K562 (cell line): ENCODE data around the gene SNRNP200. TPM values are rescaled to one million over a fixed set of nuclear protein-coding genes. Genes with fewer than 3 reads are reported as not detected.

Source experiments
- ATAC-seq: fragments of 200-7000 bp; cut with Tn5 transposase; 3 replicates; pipeline ENCODE4 v1.9.1; 2020; ENCODE audit warnings: moderate library complexity
- BruUV-seq: library from RNA; stranded (reverse); fragments of 400-500 nt; replicated peaks from 2 replicates; lab custom pipeline; 2021; lab: Mats Ljungman, UMichigan
- CTCF ChIA-PET: fragments of 300-600 bp; formaldehyde crosslinking; extraction: SDS; loops from one replicate; lab custom pipeline; 2021; ENCODE audit warnings: low intra/inter-chr PET ratio; lab: Yijun Ruan, JAX
- POLR2A ChIA-PET: fragments of 300-600, 350-650 bp; sonication (Branson Sonifier 250); formaldehyde crosslinking; extraction: SDS; loops from one replicate; lab custom pipeline; 2021; ENCODE audit warnings: antibody characterized with exemption, inconsistent platforms; lab: Yijun Ruan, JAX
- DNase-seq, 4 experiments: peaks; one replicate each; pipeline versions ENCODE4 v3.0.0 to v3.0.0-alpha.2; 2011 to 2018; ENCODE audit warnings: low spot score in 3 of 4, mixed read lengths in 3 of 4; ENCODE audit errors: extremely low read depth in 1 of 4
- FAIRE-seq: peaks from 2 replicates; lab custom pipeline; 2011; peaks lifted over from hg19 to GRCh38; lab: Jason Lieb, UNC
- H2AFZ ChIP-seq: 2 replicates; pipeline ENCODE4 v1.6.0; 2011; ENCODE audit warnings: low read depth, low read length, control low read depth, inconsistent platforms
- H3K27ac ChIP-seq: fragments of 200-600 bp; 3 replicates; pipeline ENCODE4 v1.8.0; 2011; ENCODE audit warnings: low read depth, mild to moderate bottlenecking, control low read depth, inconsistent platforms, low read length, moderate library complexity, mixed read lengths; ENCODE audit errors: extremely low read depth
- H3K27me3 ChIP-seq, 2 experiments: fragments of 300-600 bp in 1 of 2; 2 replicates in 1 of 2; 3 replicates in 1 of 2; pipeline versions ENCODE4 v1.6.0 to v1.8.0; 2011; ENCODE audit warnings: inconsistent platforms in 2 of 2, low read length in 2 of 2, mild to moderate bottlenecking in 1 of 2, mixed read lengths in 1 of 2, moderate library complexity in 1 of 2; ENCODE audit not compliant: control insufficient read depth in 2 of 2, insufficient read depth in 2 of 2
- H3K36me3 ChIP-seq: fragments of 300-600 bp; 3 replicates; pipeline ENCODE4 v1.8.0; 2011; ENCODE audit warnings: mild to moderate bottlenecking, low read length, inconsistent platforms; ENCODE audit not compliant: control insufficient read depth, insufficient read depth
- H3K4me1 ChIP-seq, 2 experiments: fragments of 200-600 bp in 1 of 2; replicated peaks in 1 of 2; 2 replicates in 1 of 2; 3 replicates in 1 of 2; pipeline versions ENCODE4 v1.5.1 to v1.8.0; 2011; ENCODE audit warnings: inconsistent platforms in 2 of 2, low read length in 2 of 2, mild to moderate bottlenecking in 1 of 2, mixed read lengths in 1 of 2, moderate library complexity in 1 of 2; ENCODE audit not compliant: control insufficient read depth in 2 of 2, insufficient read depth in 2 of 2
- H3K4me2 ChIP-seq: 2 replicates; pipeline ENCODE4 v1.6.1; 2011; ENCODE audit warnings: low read length, control low read depth, inconsistent platforms, mixed read lengths; ENCODE audit not compliant: insufficient read depth
- H3K4me3 ChIP-seq: fragments of 200-600 bp; sonication (generic), shearing (Covaris generic); 2 replicates; pipeline ENCODE4 v1.5.1; 2016; ENCODE audit warnings: control low read depth, inconsistent platforms
- H3K79me2 ChIP-seq: fragments of 200-600 bp; 3 replicates; pipeline ENCODE4 v1.8.0; 2011; ENCODE audit warnings: low read length, inconsistent platforms; ENCODE audit not compliant: control insufficient read depth, insufficient read depth
- H3K9ac ChIP-seq, 2 experiments: 2 replicates each; pipeline versions ENCODE4 v1.6.0 to v1.6.1; 2011; ENCODE audit warnings: low read depth in 2 of 2, low read length in 2 of 2, control low read depth in 1 of 2, inconsistent platforms in 1 of 2, mild to moderate bottlenecking in 1 of 2, mixed read lengths in 1 of 2; ENCODE audit not compliant: insufficient read depth in 1 of 2
- H3K9me1 ChIP-seq: one replicate; pipeline ENCODE4 v1.6.0; 2011; ENCODE audit warnings: inconsistent platforms, mild to moderate bottlenecking, low read length, moderate library complexity; ENCODE audit not compliant: control insufficient read depth, insufficient read depth
- H3K9me3 ChIP-seq: replicated peaks from 2 replicates; pipeline ENCODE4 v1.5.1; 2011; ENCODE audit warnings: low read depth, low read length, inconsistent platforms; ENCODE audit not compliant: control insufficient read depth, insufficient read depth
- H4K20me1 ChIP-seq: replicated peaks from 2 replicates; pipeline ENCODE4 v1.6.1; 2011; ENCODE audit warnings: low read length, inconsistent platforms, mixed read lengths; ENCODE audit not compliant: control insufficient read depth, insufficient read depth
- ETV1 ChIP-seq: fragments of 450-650 bp; conservative IDR thresholded peaks from 2 replicates; pipeline ENCODE4 v1.6.1; 2016; ENCODE audit warnings: missing genetic modification characterization, control low read depth, low read depth, missing compliant biosample characterization
- GABPA ChIP-seq: fragments of 200-800 bp; sonication (Bioruptor generic); conservative IDR thresholded peaks from 2 replicates; pipeline ENCODE4 v1.6.1; 2016; ENCODE audit warnings: low read depth, missing genetic modification characterization, missing compliant biosample characterization
- GTF2B ChIP-seq: IDR thresholded peaks from 2 replicates; pipeline ENCODE4 v1.6.1; 2011; ENCODE audit not compliant: insufficient read length; ENCODE audit errors: extremely low read depth
- KDM5B ChIP-seq: fragments of 200-600 bp; sonication (generic); IDR thresholded peaks from 2 replicates; pipeline ENCODE4 v1.6.1; 2012; ENCODE audit warnings: low read depth, mild to moderate bottlenecking, moderate library complexity, low read length, control low read depth, inconsistent platforms; ENCODE audit not compliant: insufficient replicate concordance
- LEF1 ChIP-seq: fragments of 450-650 bp; IDR thresholded peaks from 2 replicates; pipeline ENCODE4 v1.6.1; 2016; ENCODE audit warnings: mild to moderate bottlenecking
- PCBP2 ChIP-seq: fragments of 200-400 bp; formaldehyde crosslinking; IDR thresholded peaks from 2 replicates; pipeline ENCODE4 v1.6.1; 2018; ENCODE audit warnings: low read length, low read depth, mild to moderate bottlenecking, moderate library complexity; ENCODE audit not compliant: poor library complexity, severe bottlenecking
- POLR2AphosphoS2 ChIP-seq: IDR thresholded peaks from 2 replicates; pipeline ENCODE4 v1.6.1; 2012; ENCODE audit warnings: low read length, improper control_type of control experiment
- PTRF ChIP-seq: fragments of 450-650 bp; IDR thresholded peaks from 2 replicates; pipeline ENCODE4 v1.6.1; 2016; ENCODE audit warnings: mild to moderate bottlenecking, missing genetic modification characterization, missing compliant biosample characterization
- STAT5A ChIP-seq: IDR thresholded peaks from 2 replicates; pipeline ENCODE4 v1.6.1; 2012; ENCODE audit warnings: low read length, inconsistent platforms, borderline replicate concordance
- TOE1 ChIP-seq, 2 experiments: fragments of 450-650 bp in 1 of 2; sonication (generic) in 1 of 2; formaldehyde crosslinking in 1 of 2; IDR thresholded peaks; 2 replicates each; pipeline versions ENCODE4 v1.7.1 to v1.8.0; 2016 to 2022; ENCODE audit warnings: borderline replicate concordance in 2 of 2, mild to moderate bottlenecking in 2 of 2, antibody characterized with exemption in 1 of 2, inconsistent platforms in 1 of 2, low read depth in 1 of 2, missing genetic modification reagents in 1 of 2, moderate library complexity in 1 of 2
- TRIM24 ChIP-seq, 2 experiments: fragments of 450-650 bp; IDR thresholded peaks; 2 replicates each; pipeline ENCODE4 v1.6.1; 2016
- UBTF ChIP-seq, 2 experiments: IDR thresholded peaks; 2 replicates each; pipeline ENCODE4 v1.6.1; 2012; ENCODE audit warnings: improper control_type of control experiment in 2 of 2, low read depth in 2 of 2, low read length in 2 of 2, borderline replicate concordance in 1 of 2
- YY1 ChIP-seq, 3 experiments: IDR thresholded peaks; 2 replicates each; pipeline ENCODE4 v1.6.1; 2011; ENCODE audit warnings: low read length in 2 of 3, mild to moderate bottlenecking in 2 of 3, moderate library complexity in 2 of 3, borderline replicate concordance in 1 of 3, control low read depth in 1 of 3, low read depth in 1 of 3; ENCODE audit not compliant: insufficient read depth in 3 of 3, insufficient replicate concordance in 2 of 3, control insufficient read depth in 1 of 3, insufficient read length in 1 of 3; ENCODE audit errors: extremely low read depth in 1 of 3
- ZNF232 ChIP-seq: sonication (generic); formaldehyde crosslinking; IDR thresholded peaks from 2 replicates; pipeline ENCODE4 v1.8.0; 2022; ENCODE audit warnings: mild to moderate bottlenecking, missing genetic modification reagents
- ZNF347 ChIP-seq: fragments of 450-650 bp; formaldehyde crosslinking; IDR thresholded peaks from 2 replicates; pipeline ENCODE4 v1.4.0; 2020; ENCODE audit warnings: low read depth, mild to moderate bottlenecking, moderate library complexity
- WGBS: fragments of 100-300 bp; shearing (Covaris generic); methylation state at CpG from one replicate; pipeline ENCODE4 v1.1.6; 2016; ENCODE audit warnings: low coverage, mixed read lengths; ENCODE audit not compliant: insufficient coverage; ENCODE audit errors: missing lambda C conversion rate; 5-methylcytosine and 5-hydroxymethylcytosine counted together
- in situ Hi-C: fragments of 300-500 bp; cut with MboI; formaldehyde crosslinking; loops from 4 replicates; pipeline ENCODE4 v1.15.0; 2018; ENCODE audit warnings: inconsistent platforms, mixed read lengths
- intact Hi-C: fragments of 100-400 bp; cut with micrococcal nuclease; formaldehyde crosslinking; loops from 2 replicates; pipeline ENCODE4 v1.14.2; 2022
- polyA plus RNA-seq, 8 experiments: library from polyadenylated mRNA; depleted of rRNA in 4 of 8; stranded (reverse) in 5 of 8; unstranded in 3 of 8; fragments of >200 nt; fragmentation: Nextera tagmentation in 2 of 8; fragmentation: Illumina TruSeq in 1 of 8; extraction: Ambion mirVana in 2 of 8; extraction: Trizol in 1 of 8; gene quantifications; 2 replicates each; pipeline versions ENCODE4 v1.2.1 to v1.2.3, GENCODE V29; 2011 to 2014; ENCODE audit warnings: inconsistent platforms in 1 of 8, missing spikeins in 1 of 8
- total RNA-seq, 7 experiments: library from RNA; depleted of rRNA in 6 of 7; stranded (reverse); fragments of >200 nt in 6 of 7; fragmentation: Illumina TruSeq in 2 of 7; extraction: Trizol in 2 of 7; gene quantifications; 2 replicates each; pipeline versions ENCODE4 v1.2.1 to v1.2.3, GENCODE V29; 2011 to 2021; ENCODE audit warnings: low replicate concordance in 1 of 7

SNRNP200 gene
- total and polyA plus RNA-seq, 9 of the 15 experiments (the other 6 are each of a cell fraction or from before 2014, with no cell fraction given) = 76.1 to 231 (median 155) TPM

- Histone ChIP-seq H3K4me3 (no peak overlapping the region), H3K9me1 (no peaks in the 10 kb centered on the region), H3K27ac (no peak overlapping the region; the same call in 2 of the 3 replicates), H4K20me1 (peaks cover 3% of the 10 kb centered on the region; the same call in 1 of the 2 replicates), H3K27me3 (no peaks in the 10 kb centered on the region), H3K4me2 (no peak overlapping the region), H3K36me3 (peaks cover 87% of the 10 kb centered on the region), H3K9ac (no peak overlapping the region), H3K4me1 (no peaks in the 10 kb centered on the region), H3K79me2 (no peaks in the 10 kb centered on the region), H2AFZ (no peak overlapping the region), H3K9me3 (no peaks in the 10 kb centered on the region)
- no peak for DNase-seq
- ATAC-seq = no peak
- intact Hi-C loops (no loop called here), in situ Hi-C loops (no loop called here)
- POLR2A ChIA-PET = interaction anchor here (1.0 to 1.1 kb wide), 3 partner anchors 10 to 64 kb away, joined by 3 to 5 read pairs (median 3); no protein-coding TSS in a partner anchor
- CTCF ChIA-PET = no interaction called here
- 79% methylated on average over 3 of the region's 3 CpGs for WGBS
- FAIRE-seq = no peak
- TF ChIP-seq ZNF232 (CRISPR knock-in tag) (no peak), TRIM24 (IDR thresholded peaks at IDR 0.05) (no peak), GABPA (tag) (no peak), ETV1 (tag) (no peak), PTRF (no peak), PCBP2 (no peak), LEF1 (no peak), YY1 (IDR thresholded peaks at IDR 0.05; ENCODE audit: borderline replicate concordance in 1 of 3, control insufficient read depth in 1 of 3, extremely low read depth in 1 of 3, insufficient read depth in 3 of 3, insufficient read length in 1 of 3, insufficient replicate concordance in 2 of 3, low read depth in 1 of 3, low read length in 2 of 3) (no peak), ZNF347 (no peak), KDM5B (no peak), UBTF (IDR thresholded peaks at IDR 0.05; ENCODE audit: borderline replicate concordance in 1 of 2, low read depth in 2 of 2, low read length in 2 of 2) (no peak), GTF2B (no peak), TOE1 (IDR thresholded peaks at IDR 0.05; ENCODE audit: borderline replicate concordance) (no peak), TOE1 (CRISPR knock-in tag; IDR thresholded peaks at IDR 0.05; ENCODE audit: borderline replicate concordance, low read depth) (no peak), POLR2AphosphoS2 (no peak), STAT5A (no peak)
- BruUV-seq = no TSS peak
Observed at GRCh38 chr2:96273763-96274162, 31.6 kb downstream of the SNRNP200 start.
